ENCODE measurements around the gene KRT36.
A peak's percentile ranks its signal among the peaks of the same experiment; 100 is the strongest.

KRT36 gene

DNA sequence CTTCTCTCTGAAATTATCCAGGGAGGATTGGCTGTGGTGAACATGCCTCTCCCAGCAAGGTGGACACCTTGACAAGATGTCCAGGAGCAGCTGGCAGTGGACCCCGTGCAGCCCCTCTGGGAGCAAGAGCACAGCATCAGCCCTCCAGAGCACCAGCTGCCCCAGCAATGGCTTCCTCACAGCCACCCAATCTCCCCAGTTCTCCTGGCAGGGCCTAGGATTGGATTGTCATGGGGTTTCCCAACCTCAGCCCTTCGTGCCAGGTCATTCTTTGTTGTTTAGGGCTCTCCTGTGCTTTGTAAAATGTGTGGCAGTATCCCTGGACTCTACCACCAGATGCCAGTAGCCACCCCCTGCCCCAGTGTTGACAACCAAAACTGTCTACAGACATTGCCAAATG, 1.8 kb upstream of the KRT36 start:
- no peak for TF ChIP-seq POU2F2 (IDR thresholded peaks at IDR 0.05; ENCODE audit: low read depth, low read length)
- no peak for TF ChIP-seq POLR2A (IDR thresholded peaks at IDR 0.05; ENCODE audit: low read depth, low read length)
- no peak for TF ChIP-seq TAF1 (IDR thresholded peaks at IDR 0.05; ENCODE audit: low read depth, low read length)
- TF ChIP-seq PAX5 (IDR thresholded peaks at IDR 0.05; ENCODE audit: insufficient read depth, low read length, severe bottlenecking), result no peak
- TF ChIP-seq POLR2AphosphoS5 (IDR thresholded peaks at IDR 0.05; ENCODE audit: low read depth, low read length), result no peak
- TF ChIP-seq SPI1 (IDR thresholded peaks at IDR 0.05; ENCODE audit: low read depth, low read length), result no peak
- DNase-seq (ENCODE audit: insufficient read length, low spot score), result no peak
- no peak for FAIRE-seq

DNA sequence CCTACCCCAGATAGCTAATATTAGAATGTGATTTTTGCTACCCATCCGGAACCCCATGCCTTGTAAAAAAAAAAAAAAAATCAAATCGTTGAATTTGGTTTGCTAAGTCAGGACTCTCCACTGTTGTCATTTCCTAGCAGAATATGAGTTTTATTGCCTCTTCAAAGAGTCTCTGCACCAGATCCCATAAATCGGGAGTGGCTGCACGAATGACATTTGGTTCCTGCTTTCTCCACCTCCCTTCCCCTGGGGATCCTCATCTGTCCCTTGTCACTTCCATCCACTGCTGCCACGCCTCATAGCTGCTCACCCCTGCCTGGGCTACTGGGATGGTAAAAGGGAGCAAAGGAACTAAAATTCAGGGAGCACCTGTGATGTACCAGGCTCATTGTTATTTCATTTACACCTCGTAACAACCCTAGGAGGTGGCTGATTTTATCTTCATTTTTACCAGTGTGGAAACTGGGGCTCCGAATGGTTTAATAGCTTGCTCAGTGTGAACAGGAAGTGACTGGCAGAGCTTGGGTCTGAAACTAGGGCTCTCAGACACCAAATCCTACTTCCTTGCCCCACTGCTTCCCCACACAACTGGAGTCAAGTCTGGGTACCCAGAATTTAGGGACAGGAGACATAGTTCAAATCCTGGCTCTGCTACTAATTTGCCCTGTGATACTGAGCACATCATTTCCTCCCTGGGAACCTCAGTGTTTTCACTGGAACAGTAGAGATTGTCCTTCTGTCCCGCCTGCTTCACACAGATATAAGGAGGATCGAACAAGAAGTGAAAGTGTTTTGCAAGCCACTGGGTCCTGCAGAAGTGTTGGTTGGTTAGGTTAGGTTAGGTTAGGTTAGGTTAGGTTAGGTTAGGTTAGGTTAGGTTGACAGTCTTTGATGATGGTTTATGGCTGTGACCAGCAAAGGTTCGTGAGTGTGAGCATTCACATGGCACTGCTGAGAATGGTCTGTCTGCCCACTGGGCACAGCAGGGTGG, 585 bp upstream of the KRT36 start:
- TF ChIP-seq POLR2AphosphoS5 (IDR thresholded peaks at IDR 0.05; ENCODE audit: low read depth, low read length) (no peak), SPI1 (IDR thresholded peaks at IDR 0.05; ENCODE audit: low read depth, low read length) (no peak), TAF1 (IDR thresholded peaks at IDR 0.05; ENCODE audit: low read depth, low read length) (no peak), POLR2A (IDR thresholded peaks at IDR 0.05; ENCODE audit: low read depth, low read length) (no peak)
- DNase-seq (ENCODE audit: insufficient read length, low spot score), result no peak
- FAIRE-seq, result no peak

DNA sequence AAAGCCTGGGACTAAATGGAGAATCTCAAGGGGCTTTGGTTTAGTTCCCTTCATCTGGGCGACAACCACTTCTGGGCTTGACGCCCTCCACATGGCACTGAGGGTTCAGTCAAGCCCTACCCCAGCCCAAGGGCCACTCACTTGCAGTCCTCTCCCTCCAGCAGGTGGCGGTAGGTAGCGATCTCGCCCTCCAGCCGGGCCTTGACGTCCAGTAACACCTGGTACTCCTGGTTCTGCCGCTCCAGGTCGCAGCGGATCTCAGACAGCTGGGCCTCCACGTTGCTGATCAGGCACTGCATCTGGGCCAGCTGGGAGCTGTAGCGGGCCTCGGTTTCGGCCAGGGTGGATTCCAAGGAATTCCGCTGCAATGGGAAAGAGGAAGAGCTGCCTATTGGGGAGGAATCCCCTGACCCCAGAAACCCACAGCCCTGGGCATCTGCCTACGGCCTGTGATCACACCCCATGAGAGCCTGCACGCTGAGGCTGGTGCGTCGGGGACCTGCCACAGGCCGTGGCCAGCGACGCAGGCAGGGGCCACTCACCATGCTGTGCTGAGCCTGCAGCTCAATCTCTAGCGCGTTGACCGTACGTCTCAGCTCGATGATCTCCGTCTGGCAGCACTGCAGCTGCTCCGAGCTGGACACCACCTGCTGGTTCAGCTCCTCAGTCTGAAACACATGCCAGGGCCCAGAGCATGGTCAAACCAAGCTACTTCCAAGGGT, 2.7 kb downstream of the KRT36 start:
- TF ChIP-seq PAX5 (IDR thresholded peaks at IDR 0.05; ENCODE audit: insufficient read depth, low read length, severe bottlenecking) (no peak), TAF1 (IDR thresholded peaks at IDR 0.05; ENCODE audit: low read depth, low read length) (no peak), POLR2AphosphoS5 (IDR thresholded peaks at IDR 0.05; ENCODE audit: low read depth, low read length) (no peak), POLR2A (IDR thresholded peaks at IDR 0.05; ENCODE audit: low read depth, low read length) (no peak), POU2F2 (IDR thresholded peaks at IDR 0.05; ENCODE audit: low read depth, low read length) (no peak), SPI1 (IDR thresholded peaks at IDR 0.05; ENCODE audit: low read depth, low read length) (no peak)
- peak; percentile 72 for FAIRE-seq
- DNase-seq (ENCODE audit: insufficient read length, low spot score), result peak; percentile 47

DNA sequence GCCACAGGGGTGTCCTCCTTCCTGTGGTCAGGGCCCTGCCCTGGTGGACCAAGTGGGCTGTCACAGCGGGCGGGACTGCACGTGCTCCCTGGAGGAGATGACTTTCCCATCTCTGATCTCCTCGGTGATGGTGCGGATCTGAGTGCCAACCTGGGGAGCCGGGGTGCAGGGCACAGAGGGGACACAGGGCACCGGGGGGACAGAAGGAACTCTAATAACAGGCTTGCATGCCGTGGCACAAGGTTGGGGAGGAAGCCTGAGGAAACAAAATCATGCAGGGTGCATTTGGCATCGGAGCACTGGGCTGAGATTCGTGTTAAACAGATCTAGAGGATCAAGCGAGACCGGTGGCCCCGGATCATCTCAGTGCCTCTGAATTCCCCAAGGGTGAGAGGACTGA, 3.4 kb downstream of the KRT36 start:
- DNase-seq (ENCODE audit: insufficient read length, low spot score), result no peak
- no peak for FAIRE-seq
- TF ChIP-seq POU2F2 (IDR thresholded peaks at IDR 0.05; ENCODE audit: low read depth, low read length) (no peak), PAX5 (IDR thresholded peaks at IDR 0.05; ENCODE audit: insufficient read depth, low read length, severe bottlenecking) (no peak), TAF1 (IDR thresholded peaks at IDR 0.05; ENCODE audit: low read depth, low read length) (no peak), POLR2AphosphoS5 (IDR thresholded peaks at IDR 0.05; ENCODE audit: low read depth, low read length) (no peak), SPI1 (IDR thresholded peaks at IDR 0.05; ENCODE audit: low read depth, low read length) (no peak), POLR2A (IDR thresholded peaks at IDR 0.05; ENCODE audit: low read depth, low read length) (no peak)

GRCh38 chr17:41484920-41485904, 4.5 kb downstream of the KRT36 start:
- no peak for FAIRE-seq
- DNase-seq (ENCODE audit: insufficient read length, low spot score), result no peak
- TF ChIP-seq POU2F2 (IDR thresholded peaks at IDR 0.05; ENCODE audit: low read depth, low read length) (no peak), POLR2A (IDR thresholded peaks at IDR 0.05; ENCODE audit: low read depth, low read length) (no peak), SPI1 (IDR thresholded peaks at IDR 0.05; ENCODE audit: low read depth, low read length) (no peak)

GRCh38 chr17:41483991-41484826, 5.5 kb downstream of the KRT36 start:
- FAIRE-seq (no peak), DNase-seq (ENCODE audit: insufficient read length, low spot score) (no peak)
- TF ChIP-seq POLR2A (IDR thresholded peaks at IDR 0.05; ENCODE audit: low read depth, low read length) (no peak), PAX5 (IDR thresholded peaks at IDR 0.05; ENCODE audit: insufficient read depth, low read length, severe bottlenecking) (no peak), POU2F2 (IDR thresholded peaks at IDR 0.05; ENCODE audit: low read depth, low read length) (no peak), TAF1 (IDR thresholded peaks at IDR 0.05; ENCODE audit: low read depth, low read length) (no peak), SPI1 (IDR thresholded peaks at IDR 0.05; ENCODE audit: low read depth, low read length) (no peak), POLR2AphosphoS5 (IDR thresholded peaks at IDR 0.05; ENCODE audit: low read depth, low read length) (no peak)

- FAIRE-seq, result no peak
- no peak for TF ChIP-seq POLR2A (IDR thresholded peaks at IDR 0.05; ENCODE audit: low read depth, low read length)
- no peak for TF ChIP-seq PAX5 (IDR thresholded peaks at IDR 0.05; ENCODE audit: insufficient read depth, low read length, severe bottlenecking)
- no peak for TF ChIP-seq POU2F2 (IDR thresholded peaks at IDR 0.05; ENCODE audit: low read depth, low read length)
- no peak for DNase-seq (ENCODE audit: insufficient read length, low spot score)
Observed at GRCh38 chr17:41483531-41483930, 6.2 kb downstream of the KRT36 start.

DNA sequence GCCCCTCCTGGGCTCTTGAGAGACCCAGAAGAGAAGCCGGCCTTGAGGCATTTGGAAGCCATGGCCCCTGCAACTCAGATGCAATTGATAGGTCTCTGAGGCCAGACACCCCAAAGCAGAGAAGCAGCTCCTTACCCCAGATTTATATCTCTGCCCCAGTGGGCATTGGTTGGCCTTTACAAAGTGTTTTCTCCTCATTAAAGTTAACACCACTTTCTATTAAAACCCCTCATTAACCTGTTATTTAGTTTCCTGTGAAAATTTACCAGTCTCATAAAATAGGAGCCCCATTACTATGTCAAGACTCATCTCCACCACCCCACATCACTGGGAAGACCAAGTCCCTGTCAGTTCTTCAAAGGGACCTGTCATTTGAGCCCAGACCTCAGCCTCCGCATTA, 8.7 kb downstream of the KRT36 start, which contains the start of gene KRT35:
KRT35 (minus strand) TSS at position 116 of the 400 bp plus-strand sequence; CDS start at position 62, 54 bp downstream.
- FAIRE-seq, result no peak
- no peak for DNase-seq (ENCODE audit: insufficient read length, low spot score)
- TF ChIP-seq SPI1 (IDR thresholded peaks at IDR 0.05; ENCODE audit: low read depth, low read length), result no peak

Data from GM12891 (cell line).